Lower leg skin (tissue), 4 donors: ENCODE data around the gene SSH3. TPM values are rescaled to one million over a fixed set of nuclear protein-coding genes. Genes with fewer than 3 reads are reported as not detected.
A peak's percentile ranks its signal among the peaks of the same experiment; 100 is the strongest.

Experiments used
- DNase-seq, 2 donors: peaks; one replicate each; pipeline ENCODE4 v3.0.0-alpha.2; 2019; ENCODE audit warnings: low spot score in 2 of 2
- H3K4me3 ChIP-seq: fragments of 200-600 bp; sonication (generic); 2 replicates; pipeline ENCODE4 v1.5.1; 2017; ENCODE audit warnings: mild to moderate bottlenecking, low read depth; ENCODE audit not compliant: poor library complexity, severe bottlenecking
- POLR2A ChIP-seq, 2 donors: fragments of 450-650 bp; IDR thresholded peaks; one replicate each; pipeline ENCODE4 v1.6.1; 2016 to 2017; ENCODE audit warnings: antibody characterized with exemption in 2 of 2, mild to moderate bottlenecking in 1 of 2, moderate library complexity in 1 of 2
- WGBS, 2 donors: methylation state at CpG; one replicate each; pipeline ENCODE4 v1.1.5; 2018; 5-methylcytosine and 5-hydroxymethylcytosine counted together
- intact Hi-C: fragments of 100-400 bp; cut with DNase I; formaldehyde crosslinking; loops from one replicate; pipeline ENCODE4 v1.15.0; 2023; ENCODE audit warnings: low total_unique reads
- total RNA-seq, 4 donors: library from RNA; depleted of rRNA; stranded (reverse); fragments of >200 nt; gene quantifications; one replicate each; pipeline ENCODE4 v1.1.0, GENCODE V29; 2016
- TF ChIP-seq, protein P1 (sequence below), 3 donors: fragments of 450-650 bp; IDR thresholded peaks; one replicate each; pipeline ENCODE4 v1.5.1; 2016; ENCODE audit warnings: antibody characterized with exemption in 3 of 3, mild to moderate bottlenecking in 3 of 3, moderate library complexity in 2 of 3

SSH3 gene
- total RNA-seq, 4 donors from 2014 or later = 58.6 to 71.0 (median 62.0) TPM

DNA sequence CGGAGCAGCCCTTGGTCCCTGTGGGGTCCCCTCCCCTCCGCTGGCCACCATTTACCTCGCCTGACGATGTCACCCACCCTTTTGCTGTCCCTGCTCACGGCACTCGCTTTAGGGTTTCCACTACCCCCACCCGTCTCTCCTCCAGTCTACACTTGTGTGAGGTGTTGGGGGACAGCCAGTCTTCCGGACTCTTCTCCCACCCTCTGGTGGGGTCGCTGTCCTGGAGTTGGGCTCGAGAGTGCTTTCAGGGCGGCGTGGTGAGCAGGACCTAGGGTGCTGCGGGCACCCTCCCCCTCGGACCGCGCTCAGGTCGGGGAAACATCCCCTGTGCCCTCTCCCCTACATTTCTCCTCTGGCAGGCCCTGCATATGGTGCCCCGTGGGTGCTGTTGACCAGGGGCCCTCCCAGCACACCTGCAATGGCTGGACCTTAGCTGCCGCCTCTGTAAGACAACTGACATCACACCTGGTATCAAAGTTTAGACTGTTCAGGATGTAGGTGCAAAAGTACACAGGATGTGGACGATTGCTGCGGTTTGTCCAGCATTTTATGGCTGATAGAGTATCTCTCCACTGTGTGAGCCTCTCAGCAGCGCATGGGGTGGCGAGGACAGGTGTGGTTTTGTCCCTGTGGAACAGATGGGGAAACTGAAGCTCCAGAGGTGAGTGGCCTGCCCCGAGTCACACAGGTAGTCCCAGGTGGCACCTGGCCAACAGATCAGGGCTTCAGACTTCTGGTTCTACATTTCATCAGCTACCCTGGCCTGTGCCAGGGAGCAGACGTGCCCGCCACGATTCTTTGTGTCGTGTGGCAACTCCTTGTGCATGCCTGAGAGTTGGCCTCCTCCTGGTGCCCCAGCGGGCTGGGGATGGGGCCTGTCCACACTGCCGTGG is 35.9 kb upstream of the SSH3 start:
- TF ChIP-seq, protein P1, sequence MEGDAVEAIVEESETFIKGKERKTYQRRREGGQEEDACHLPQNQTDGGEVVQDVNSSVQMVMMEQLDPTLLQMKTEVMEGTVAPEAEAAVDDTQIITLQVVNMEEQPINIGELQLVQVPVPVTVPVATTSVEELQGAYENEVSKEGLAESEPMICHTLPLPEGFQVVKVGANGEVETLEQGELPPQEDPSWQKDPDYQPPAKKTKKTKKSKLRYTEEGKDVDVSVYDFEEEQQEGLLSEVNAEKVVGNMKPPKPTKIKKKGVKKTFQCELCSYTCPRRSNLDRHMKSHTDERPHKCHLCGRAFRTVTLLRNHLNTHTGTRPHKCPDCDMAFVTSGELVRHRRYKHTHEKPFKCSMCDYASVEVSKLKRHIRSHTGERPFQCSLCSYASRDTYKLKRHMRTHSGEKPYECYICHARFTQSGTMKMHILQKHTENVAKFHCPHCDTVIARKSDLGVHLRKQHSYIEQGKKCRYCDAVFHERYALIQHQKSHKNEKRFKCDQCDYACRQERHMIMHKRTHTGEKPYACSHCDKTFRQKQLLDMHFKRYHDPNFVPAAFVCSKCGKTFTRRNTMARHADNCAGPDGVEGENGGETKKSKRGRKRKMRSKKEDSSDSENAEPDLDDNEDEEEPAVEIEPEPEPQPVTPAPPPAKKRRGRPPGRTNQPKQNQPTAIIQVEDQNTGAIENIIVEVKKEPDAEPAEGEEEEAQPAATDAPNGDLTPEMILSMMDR (IDR thresholded peaks at IDR 0.05) = no peak
- TF ChIP-seq POLR2A (IDR thresholded peaks at IDR 0.05) = no peak
- 6 to 13% methylated on average over 29 to 30 of the region's 30 CpGs for WGBS, 2 donors
- no peak for DNase-seq
- peak overlapping the region; percentile 89 for H3K4me3 ChIP-seq
- intact Hi-C loops = no loop called here

DNA sequence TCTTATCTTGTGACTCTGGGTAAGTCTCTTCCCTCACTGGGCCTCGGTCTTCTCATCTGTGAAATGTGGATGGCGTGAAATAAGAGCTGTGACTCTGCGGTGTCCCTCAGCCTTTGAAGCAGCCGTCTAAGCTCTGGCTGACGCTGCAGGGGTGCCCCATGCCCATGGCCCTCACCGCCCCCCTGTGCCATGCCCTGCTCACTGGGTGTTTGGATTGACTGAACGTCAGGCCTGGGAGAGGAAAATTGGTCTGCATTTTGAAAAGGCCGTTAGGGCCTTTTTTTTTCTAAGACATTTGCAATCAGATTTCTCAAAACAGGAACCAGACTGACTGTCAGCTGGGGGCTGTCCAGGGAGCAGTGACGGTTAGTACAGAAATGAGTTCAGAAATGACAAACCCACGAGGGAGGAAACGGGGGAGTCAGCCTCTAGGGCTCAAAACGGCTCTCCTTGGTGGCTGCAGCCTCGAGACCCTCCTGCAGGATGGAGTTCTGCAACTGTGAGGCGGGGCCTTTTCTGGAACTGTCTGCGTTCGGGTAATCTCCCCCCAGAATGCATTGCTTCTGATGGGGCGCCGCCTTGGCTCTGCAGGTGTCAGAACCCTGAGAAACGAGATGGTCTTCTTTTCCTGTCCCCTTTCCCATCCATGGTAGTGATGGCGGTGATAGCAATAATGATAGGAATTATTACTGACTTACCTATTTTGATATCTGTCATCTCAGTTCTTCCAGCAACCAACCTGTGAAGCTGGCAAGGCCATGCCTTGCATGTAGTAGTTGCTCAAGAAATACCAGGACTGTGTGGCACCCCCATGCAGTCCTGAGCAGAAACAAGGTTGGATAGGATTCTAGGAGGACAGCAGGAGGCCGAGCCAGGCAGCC is 35.0 kb upstream of the SSH3 start:
- H3K4me3 ChIP-seq = no peak overlapping the region
- 43 to 44% methylated on average over 18 to 21 of the region's 21 CpGs for WGBS, 2 donors
- DNase-seq = no peak
- intact Hi-C loops = no loop called here
- TF ChIP-seq POLR2A (IDR thresholded peaks at IDR 0.05) = no peak
- TF ChIP-seq, protein P1 (IDR thresholded peaks at IDR 0.05) = no peak

DNA sequence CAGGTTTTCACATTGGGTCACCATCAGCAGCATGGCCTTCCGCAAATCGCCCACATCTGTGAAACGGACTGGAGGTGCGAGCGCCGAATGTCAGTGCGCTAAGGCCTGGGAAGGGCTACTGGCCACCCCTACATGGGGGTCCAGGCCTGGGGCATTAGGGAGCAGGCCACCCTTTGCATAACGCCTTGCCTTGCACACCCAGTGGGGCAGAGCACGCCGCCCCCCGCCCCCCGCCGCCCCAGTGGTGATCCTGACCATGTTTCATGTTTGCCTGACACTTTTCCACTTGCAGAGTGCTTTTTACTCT is 34.4 kb upstream of the SSH3 start:
- no peak overlapping the region for H3K4me3 ChIP-seq
- DNase-seq = no peak
- intact Hi-C loops = no loop called here
- TF ChIP-seq POLR2A (IDR thresholded peaks at IDR 0.05) = no peak
- TF ChIP-seq, protein P1 (IDR thresholded peaks at IDR 0.05) = no peak
- WGBS, 2 donors = 72 to 85% methylated on average over 13 of the region's 13 CpGs

DNA sequence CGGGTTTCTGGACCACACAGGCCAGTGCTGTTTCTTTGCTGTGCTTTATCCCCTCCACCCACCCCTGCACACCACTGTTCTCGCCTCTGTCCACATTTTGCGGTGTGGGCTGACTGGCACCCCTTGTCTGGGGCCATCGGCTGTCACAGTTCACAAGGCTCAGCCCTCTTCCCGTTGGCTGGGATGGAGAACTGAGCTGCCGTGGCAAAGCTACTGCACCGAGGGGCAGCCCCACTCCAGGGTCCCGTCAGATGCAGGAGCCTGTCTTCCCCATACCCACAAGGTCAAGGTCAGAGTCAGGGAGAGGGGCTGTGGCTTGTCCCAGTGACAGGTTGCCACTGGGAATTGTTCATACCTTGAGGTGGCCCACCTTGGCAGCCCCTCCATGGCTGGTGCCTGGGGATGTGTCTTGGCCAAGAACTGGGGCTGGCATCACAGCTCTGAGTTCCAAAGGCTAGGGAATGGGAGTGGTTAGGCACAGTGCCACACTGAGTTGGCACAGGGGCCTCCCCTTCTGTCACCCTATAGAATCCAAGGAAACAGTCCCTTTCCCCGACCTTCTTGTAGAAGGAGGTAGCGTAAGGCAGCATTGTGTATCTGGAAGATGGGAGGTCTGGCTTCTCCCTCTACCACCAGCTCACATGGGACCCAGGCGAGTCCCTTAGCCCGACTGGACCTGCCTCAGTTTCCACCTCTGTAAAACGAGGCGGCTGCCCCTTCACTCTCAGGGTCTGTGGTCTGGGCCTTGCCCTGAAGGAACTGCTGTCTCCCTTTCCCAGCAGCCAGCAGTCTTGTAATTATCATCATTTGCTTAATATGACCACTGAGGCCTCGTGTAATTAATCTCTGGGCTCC is 33.7 kb upstream of the SSH3 start:
- WGBS, 2 donors = 28 to 36% methylated on average over 15 of the region's 15 CpGs
- H3K4me3 ChIP-seq = no peak overlapping the region
- intact Hi-C loops = no loop called here
- no peak for DNase-seq
- no peak for TF ChIP-seq POLR2A (IDR thresholded peaks at IDR 0.05)
- TF ChIP-seq, protein P1 (IDR thresholded peaks at IDR 0.05) = no peak
